Measurements from ENCODE around the gene IL17A.

The IL17A gene

DNA sequence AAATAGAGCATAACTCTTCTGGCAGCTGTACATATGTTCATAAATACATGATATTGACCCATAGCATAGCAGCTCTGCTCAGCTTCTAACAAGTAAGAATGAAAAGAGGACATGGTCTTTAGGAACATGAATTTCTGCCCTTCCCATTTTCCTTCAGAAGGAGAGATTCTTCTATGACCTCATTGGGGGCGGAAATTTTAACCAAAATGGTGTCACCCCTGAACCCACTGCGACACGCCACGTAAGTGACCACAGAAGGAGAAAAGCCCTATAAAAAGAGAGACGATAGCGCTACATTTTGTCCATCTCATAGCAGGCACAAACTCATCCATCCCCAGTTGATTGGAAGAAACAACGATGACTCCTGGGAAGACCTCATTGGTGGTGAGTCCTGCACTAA is at the start of gene IL17A:
TSS of gene IL17A (plus strand) at position 301 of the 400 bp plus-strand sequence. CDS start at position 358, 57 bp downstream.
- FAIRE-seq, result no peak

DNA sequence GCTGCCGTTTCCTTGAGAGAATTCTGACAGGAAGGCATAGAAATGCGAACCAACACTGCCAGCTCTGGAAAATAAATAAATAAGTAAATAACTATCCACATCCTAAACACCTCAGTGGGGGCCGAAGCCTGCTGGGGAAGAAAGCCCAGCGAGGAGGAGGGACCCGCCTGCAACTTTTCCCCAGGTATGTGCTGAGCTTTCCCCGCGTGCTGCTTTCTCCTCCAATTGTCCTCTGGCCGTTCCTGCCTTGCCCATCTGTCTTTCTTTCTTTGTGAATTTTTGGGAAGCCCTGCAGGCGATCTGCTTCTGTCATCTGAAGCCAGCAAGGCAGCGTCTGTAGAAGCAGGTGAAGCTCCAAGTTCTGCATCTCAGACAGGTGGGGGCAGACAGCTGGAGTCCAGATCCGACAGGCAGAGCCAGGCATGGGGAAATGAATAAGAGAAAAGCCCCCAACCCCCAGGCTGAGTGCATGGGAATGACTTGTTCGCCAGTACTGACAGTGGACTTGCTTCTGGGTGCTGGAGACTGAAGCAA is 49.2 kb upstream of the IL17A start:
- FAIRE-seq, result no peak

DNA sequence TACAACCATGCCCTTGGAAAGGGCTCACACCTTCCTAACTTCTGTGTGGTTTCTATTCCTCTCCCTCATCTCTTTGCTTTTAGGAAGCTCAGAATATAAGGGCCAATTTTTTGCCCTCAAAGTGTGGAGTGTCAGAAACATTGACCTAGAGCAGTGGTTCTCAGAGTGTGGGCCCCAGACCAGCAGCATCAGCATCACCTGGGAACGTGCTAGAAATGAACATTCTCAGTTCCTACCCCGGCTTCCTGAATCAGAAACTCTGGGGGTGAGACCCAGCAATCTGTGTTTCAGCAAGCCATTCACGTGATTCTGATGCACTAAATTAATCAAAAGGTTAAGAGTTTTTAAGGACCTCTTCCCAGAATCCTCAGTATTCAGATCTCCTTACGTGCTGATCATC is 47.9 kb upstream of the IL17A start:
- FAIRE-seq, result no peak

DNA sequence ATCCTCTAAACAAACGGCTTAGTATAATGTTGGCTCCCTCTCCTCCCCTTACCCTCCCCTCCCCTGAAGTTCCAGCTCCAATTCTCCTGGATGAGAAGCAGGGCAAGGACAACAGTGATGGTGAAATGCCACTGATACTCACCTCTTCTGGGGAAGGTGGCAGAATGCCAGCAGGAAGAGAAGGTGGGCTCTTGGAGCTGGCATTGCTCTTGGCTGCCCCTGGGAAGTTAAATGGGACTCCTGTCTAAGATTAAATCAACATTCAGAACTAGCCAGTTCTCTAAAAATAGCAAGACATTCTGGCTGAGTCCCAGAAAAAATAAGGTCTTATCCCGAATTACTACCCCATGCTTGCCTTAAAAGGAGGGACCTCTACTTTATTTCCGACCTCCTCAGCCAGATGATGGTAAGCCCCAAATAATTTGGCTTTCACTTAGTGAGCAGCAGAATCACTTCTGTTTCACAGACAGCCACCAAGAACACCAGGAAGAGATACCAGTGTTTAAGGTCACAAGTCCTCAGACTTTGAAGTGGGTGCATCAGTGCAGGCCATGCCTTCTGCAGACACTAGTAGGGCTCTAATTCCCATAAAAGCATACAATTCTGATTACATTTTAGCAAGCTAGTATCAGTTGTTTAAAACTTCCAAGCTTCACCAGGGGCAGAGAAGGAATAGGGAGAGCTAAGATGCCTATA is 46.0 kb upstream of the IL17A start:
- no peak for FAIRE-seq

DNA sequence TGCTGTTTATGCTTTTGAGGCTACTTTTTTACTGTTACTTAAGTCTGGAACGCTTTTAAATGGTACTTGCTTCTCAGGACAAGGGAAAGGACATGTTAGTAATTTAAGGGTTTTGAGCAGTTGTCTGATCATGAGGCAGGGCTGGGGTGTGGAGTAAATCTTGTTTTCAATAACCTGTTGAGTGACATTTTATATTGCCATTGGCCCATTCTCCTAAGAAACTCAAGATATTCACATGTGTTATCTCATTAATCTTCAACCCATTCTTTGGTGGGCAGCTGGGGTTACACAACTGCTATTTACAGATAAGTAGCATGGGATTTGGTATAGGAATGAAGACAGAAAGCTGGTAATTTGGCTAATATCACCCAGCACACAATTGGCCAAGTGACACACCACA is 44.6 kb upstream of the IL17A start:
- no peak for FAIRE-seq

DNA sequence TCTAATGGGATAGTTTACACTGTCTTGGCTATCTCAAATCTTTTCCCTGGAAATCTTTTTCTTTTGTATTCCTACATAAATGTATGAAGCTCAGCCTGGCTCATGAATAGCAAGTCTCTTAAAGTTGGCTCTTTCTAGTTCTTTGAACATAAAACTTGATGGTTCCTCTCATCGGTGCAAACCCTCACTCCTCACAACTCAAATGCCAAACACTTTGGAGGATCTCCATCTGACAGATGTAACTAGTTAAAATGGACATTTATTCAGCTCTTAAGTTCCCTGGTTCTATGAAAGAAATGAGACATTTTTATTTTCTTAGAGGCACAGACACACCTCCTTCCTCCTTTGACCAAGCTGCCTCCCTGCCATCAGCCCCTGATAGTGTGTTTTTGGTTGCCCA is 43.6 kb upstream of the IL17A start:
- FAIRE-seq, result no peak

DNA sequence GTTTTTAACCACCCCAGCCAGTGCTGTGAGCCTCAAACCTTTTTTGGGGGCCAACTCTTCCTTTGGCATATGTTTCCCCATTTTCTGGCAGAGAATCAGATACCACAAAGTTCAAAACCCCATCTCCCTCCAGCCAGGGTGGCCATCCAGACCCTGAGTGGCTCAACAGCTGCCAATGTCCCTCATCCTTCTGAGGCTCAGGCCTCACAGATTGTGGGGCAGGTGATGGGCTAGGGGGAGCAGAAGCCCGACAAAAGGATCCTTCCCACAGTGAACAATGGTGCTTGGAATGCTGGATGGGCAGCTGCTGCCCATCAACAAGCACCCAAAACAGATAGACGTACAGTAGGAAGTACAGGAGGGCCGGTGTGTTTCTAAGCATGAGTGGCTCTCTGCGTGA is 42.6 kb upstream of the IL17A start:
- FAIRE-seq, result no peak

DNA sequence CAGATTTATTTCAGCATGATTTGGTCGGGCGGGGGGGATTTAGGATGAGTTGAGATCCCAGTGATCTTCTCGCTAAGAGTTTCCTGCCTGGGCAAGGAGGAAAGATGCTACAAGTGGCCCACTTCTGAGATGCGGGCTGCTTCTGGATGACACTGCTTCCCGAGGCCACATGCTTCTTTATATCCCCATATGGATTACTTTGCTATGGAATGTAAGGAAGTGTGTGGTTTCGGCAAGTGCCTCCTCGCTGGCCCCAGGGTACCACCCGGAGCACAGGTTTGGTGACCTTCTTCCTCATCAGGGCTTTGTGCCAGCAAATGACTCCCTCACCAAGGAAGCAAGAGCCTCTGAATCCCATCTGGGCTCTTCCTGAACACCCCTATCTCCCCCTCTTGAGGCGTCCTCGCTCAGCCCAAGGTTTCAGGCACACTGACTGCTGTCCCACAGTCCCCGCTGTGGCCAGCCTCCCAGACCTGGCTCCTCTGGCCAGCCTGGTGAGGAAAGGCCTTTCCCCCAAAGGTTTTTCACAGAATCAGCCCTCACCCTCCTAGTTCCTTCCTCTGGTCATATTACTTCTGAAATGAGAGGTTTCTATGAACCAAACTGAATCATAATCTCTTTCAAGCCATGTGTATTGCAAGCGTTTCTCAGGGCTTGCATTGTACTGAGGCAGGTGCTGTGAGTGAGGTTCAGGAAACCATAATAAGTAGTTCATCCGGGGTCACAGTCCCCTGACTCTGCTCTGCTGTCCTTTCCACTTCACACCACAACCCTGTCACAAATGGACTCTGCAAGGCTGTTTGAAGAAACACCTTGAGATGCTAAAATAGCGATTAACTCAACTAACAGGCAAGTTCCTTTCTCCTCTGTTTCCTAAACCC is 41.7 kb upstream of the IL17A start:
- FAIRE-seq, result no peak

DNA sequence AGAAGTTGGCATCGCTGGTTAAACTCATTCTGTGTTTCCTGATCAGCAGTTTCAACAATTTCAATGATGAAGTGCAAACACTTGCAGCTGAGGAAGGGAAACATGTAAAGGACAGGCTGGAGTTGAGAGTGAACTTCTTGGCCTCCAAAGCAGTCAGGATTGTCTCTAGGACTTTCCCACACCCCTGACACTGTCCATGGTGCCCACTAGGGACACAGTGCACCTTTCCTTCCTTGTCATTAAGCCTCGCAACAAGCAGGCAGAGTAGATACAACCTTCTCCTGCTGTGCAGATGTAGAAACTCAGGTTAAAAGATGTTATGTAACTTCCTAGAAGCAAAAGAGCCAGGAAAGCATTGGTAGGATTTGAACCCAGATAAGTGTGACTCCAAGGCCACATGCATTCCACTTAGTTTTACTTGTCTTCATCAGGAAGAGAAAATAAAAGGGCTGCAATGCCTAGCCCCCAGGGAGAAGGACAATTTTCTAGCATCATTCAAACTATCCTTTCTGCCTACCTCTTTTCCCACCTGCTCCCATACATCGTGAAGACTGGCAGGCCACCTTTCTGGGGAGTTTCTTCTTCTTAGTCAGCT is 39.2 kb upstream of the IL17A start:
- FAIRE-seq, result no peak

DNA sequence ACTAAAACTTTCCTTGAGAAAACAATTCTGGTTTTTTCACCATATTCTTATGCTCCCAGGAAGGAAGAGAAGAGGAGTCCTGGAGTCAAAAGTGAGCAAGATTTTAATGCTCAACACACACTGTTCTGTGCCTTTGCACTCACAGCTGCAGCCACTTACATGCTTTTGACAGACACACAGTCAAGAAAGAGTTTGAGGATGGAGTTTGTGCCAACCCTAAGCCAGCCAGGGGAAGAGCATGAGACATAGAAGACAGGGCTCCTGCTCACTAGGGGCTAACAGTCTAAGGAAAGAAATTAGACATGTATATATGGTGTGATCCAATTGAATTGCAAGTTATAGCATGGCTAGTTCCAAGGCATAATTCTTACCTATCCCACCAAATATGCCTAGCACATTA is 37.1 kb upstream of the IL17A start:
- no peak for FAIRE-seq

DNA sequence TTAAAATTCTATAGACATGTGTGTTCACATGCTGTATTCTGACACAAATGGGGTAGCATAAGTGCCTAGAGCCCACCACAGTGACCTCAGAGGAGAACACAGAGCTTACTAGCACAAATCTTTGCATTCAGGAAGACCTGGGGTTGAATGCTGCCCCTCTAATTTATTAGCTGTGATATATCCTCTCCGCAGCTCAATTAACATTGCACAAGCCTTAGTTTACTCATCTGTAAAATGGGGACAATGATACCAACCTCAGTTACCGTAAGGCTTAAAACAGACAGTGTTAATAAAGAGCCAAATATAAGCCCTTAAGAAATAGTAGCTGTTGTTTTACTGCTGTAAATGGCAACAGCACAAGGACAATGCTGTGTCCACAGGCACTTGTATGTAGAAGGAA is 36.2 kb upstream of the IL17A start:
- no peak for FAIRE-seq

DNA sequence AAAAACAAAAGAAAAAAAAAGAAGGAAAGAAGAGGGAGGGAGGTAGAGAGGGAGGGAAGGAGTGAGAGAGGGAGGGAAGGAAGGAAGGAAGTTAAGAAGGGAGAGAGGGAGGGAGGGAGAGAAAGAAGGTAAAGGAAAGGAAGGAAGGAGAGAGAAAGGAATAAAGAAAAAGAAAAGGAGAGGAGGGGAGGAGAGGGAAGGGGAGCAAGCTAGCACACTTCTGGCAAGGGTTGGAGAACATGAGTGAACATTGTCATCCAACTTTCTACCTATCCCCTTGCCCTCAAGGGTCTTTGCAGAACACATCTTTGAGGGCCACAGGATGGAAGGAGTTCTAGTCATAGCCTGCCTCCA is 34.1 kb upstream of the IL17A start:
- FAIRE-seq, result no peak

DNA sequence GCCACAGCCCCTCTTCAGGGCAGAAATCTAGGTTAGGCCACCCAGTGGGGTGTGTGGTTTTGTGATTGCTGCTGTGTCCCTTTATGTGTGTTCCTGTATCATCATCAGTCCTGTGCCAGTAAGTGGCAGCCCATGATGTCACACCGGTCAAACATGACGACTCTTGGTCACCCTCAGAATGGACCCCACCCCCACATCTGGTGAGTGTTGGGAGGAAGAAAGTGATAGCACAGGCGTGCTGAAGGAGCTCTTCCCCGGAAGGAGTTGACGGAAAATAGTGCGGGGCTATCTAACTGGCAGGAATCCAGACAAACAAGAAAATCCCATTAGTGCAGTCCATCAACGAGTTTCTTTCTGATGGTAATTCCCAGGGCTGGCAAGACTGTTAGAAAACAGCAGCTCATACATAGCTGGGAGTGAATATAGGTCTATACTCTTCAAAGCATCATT is 33.4 kb upstream of the IL17A start:
- FAIRE-seq, result no peak

DNA sequence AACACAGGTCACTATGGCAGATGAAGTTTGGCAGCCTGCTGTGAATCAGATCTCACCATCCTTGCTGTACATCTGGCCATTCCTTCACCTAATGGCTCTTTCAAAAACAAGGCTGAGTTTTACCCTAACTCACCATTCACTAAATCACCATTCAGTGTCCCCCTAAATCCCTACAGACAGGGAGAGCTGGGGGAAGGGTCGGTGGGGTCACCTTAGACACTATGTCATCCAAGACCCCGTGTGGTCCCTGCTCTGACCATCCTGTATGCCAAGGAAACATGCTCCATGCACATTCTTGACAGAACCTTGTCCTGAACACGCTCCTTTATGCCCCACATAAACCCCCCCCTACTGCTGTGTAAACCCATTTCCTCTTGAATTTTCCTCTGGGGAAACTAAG is 31.8 kb upstream of the IL17A start:
- FAIRE-seq, result no peak

DNA sequence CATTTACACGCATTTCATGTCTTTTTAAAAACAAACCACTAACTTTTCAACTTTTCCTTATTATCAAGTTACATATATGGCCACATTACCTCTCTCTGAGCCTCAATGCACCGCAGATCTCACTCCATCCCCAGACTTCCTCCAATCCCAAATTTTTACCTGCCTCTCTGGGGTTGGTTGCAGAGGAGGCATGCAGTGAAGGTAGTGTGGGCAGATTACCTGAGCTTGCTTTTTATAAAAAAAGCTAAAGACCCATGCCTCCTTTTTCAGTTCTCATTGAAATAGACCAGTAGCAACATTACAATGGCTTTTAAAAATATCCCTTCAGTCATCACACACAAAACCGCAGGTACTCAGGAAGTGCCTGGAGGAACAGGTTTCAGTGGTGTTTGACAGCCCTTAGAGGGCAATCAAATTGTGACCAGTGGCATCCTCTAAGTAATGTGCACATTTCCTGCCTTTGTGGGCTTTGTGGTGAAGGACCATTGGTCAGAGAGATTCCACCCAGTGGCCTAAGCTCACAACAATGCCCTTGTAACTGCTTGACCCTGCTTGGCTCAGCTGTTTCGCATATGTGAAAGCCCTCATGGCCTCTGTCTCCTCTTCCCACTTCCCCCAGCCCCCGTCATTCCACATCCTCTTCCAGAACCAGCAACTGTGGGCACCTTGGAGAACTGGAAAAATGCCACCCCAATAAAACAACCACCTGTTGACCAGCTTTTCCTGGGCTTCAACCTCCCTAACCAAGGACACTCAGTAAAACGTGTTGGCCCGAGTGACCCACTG is 30.2 kb upstream of the IL17A start:
- no peak for FAIRE-seq

DNA sequence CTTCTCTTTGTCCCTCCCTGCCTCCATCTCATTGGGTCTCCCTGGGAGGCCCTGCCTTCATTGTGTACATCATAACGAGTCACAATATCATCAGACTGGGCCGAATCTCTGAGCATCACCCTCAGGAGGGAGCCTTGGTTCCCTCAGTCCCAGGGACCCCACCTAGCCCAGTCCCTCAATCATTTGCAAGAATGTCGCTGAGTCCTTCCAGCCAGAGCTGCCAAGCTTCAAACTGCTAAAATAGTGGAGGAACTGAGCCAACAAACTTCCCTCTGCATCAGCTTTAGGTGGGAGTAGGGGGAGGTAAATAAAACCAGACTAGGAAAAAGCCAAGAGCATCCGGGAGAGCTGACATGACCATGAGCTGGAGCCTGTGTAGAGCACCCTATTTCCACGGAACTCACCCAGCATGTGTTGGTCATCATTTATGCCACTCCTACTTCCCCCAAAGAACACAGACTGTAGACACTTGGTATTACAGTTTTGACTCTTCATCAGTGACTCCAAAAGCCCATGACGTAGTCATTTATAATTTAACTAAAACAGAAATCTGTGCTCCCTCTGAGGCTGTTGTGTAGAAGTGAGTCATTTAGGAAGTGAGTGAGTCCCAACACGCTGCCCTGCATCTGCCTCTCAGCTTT is 28.8 kb upstream of the IL17A start:
- FAIRE-seq, result no peak

DNA sequence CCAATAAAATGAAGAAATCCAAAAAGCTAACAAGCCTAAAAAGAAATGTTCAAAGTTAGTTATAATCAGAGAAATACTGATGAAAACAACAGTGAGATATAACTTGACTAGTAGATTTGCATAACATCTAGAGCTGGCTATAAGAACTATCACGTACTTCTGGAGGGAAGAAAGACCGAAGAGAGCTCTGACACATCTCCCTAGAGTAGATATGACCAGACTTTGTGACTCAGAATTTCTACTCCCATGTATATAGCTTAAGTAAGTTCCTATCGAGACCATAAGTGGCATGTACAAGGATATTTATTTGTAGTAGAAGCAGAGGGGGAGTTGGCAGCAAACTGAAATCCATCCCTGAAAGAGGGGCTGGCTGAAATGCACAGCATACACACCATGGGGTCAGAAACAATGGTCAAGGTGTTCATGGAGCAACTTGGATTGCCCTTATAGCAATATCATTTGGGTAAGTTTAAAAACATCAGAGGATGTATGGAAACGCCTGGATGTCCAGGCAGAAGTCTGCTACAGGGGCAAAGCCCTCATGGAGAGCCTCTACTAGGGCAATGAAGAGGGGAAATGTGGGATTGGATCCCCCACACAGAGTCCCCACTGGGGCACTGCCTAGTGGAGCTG is 25.6 kb upstream of the IL17A start:
- no peak for FAIRE-seq

DNA sequence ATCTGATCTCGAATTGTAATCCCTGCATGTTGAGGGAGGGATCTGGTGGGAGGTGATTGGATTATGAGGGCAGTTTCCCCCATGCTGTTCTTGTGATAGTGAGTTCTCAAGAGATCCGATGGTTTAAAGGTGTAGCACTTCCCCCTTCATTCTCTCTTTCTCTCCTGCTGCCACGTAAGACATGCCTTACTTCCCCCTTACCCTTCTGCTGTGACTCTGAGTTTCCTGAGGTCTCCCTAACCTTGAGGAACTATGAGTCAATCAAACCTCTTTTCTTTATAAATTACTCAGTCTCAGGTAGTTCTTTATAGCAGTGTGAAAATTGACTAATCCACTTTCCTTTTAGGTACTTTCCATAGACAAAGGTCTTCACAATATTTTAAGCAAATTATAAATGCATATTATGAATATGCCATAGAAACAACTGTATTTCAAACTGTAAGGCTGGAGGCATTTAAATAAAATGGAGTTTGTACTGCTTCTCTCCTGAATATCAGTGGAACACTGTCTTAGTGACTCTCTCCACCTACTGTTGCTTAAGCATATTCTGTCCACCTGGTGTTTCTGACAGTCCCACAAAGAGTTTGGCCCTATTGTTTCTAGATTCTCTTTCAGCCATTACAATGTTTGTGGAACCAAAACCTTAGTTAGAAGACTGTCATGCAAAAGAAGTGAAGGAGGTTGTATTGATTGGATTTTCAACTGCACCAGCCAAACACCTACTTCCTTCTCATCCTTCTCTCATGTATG is 24.3 kb upstream of the IL17A start:
- no peak for FAIRE-seq

DNA sequence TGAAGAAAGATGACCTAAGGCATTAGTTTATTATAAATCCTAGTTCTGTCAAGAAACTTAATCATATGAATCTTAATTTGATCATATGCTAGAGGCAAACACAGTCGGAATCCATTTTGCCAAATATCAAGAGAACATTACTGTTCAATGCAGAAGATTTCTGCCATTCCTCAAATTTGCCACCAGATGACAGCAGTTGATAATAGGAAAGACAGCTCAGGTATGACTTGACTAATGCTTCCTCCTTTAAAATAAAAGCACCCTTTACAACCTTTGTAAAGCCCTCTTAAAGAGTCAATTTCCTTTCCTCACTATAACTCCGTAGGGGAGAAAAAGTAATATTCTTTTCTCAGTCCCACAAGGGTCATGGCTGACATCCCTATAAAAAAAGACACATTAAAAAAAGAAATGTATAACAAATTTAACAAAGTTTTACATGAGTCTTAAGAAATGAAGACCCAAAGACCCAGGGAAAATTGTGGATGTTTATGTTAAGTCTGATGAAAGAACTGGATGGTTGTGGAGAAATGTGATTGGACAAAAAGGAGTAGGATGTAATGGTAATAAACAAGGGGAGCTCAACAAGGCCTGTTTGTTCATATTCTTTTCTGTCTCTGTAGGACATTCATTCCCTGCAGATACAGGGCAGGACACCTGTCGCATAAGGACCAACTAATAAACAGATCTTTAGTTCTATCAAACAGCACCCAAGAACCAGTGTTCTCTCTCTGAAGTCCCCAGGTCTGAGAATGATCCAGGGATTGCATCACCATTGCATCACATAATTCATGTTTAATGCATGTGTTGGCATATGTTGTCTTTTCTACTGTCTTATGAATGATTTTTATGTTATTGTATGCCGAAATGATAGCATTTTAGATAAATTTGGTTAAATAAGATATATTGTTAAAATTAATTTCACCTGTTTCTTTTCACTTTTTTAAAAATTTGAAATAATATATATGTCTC is 23.0 kb upstream of the IL17A start:
- no peak for FAIRE-seq

Data from colon (tissue), 2 donors.